HG03066 (cell line): ENCODE measurements around the gene CDPF1.

ENCODE experiments used
- ATAC-seq: cut with Tn5 transposase; IDR thresholded peaks from one replicate; pipeline ENCODE4 v1.9.1; 2021; ENCODE audit warnings: low read depth; ENCODE audit not compliant: unreplicated experiment

The CDPF1 gene

DNA sequence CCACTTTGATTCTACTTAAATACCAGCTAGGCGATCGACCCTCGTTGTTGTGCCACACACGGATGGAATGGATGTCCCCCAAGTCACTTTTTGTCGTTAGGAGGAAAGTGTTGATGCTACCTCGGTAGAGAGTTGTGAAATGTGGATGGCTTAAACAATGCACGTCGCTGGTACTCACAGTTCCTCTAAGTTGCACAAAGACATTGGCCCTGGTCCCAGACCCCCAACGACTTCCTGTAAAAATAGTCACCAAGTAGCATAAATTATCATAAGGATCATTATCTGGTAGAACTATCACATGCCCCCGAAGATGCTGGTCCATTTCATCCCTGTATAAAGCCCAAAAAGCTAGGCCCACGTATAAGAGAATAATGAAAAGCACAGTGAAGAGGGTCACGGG lies 9.3 kb upstream of the CDPF1 start:
- no peak for ATAC-seq

- no peak for ATAC-seq
Observed at GRCh38 chr22:46256358-46256958, 6.4 kb upstream of the CDPF1 start.

- no peak for ATAC-seq
Observed at GRCh38 chr22:46251816-46252380, 1.8 kb upstream of the CDPF1 start.

DNA sequence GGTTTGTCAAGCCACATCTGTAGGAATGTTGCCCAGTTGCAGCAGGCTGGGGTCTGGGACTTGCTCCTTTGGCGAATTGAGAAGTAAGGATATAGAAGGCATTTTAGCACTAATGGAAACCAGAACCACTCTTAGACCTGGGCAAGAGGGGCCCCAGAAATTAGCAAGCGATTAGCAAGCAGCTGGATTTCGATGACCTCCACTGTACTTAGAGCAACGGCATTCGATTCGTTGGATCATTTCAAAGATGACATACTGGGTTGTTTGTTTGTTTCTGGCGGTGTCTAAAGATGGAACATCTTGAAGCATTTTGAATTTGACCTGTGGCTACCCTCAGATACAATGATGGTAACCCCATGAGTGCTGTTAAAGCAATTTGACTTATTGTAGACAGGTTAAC lies 1.2 kb upstream of the CDPF1 start:
- no peak for ATAC-seq

- ATAC-seq: no peak
Observed at GRCh38 chr22:46250783-46251125, 661 bp upstream of the CDPF1 start.

GRCh38 chr22:46247443-46247975 lies 2.6 kb downstream of the CDPF1 start:
- no peak for ATAC-seq

DNA sequence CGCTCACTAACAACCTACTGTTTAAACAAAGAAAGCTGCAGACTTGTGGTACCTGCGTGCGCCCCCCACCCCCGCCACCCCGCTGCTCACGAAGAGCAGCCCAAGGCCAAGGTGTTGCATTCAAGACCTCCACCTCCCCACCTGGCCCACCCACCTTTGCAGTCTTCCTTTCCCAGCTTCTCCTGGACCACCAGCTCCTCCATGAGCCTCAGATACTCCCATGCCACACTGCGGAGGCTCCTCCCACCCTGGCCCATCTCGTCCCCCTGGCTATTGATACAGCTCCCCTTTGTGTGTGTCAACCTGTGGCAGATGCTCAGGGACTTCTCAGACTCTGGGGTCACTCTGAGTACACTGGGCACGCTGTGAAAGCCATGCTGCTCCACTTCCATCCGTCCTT lies 3.9 kb downstream of the CDPF1 start:
- no peak for ATAC-seq

DNA sequence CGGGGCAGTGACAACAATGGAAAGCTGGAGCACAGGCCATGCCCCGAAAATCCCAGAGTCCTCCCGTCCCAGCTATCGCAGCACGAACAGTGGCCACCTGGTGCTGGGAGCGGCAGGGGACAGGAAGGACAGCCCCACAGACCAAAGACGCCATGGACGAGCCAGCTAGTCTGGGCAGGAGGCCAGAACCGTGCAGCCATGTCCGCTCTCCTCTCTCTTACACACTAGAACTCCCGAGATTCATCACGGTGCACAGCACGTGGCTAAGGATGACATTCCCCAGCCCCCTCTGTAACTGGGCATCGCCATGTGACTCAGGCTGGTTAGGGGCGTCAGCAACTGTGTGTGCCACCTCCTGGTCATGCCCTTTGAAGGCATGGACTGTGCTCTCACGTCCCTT lies 4.6 kb downstream of the CDPF1 start:
- no peak for ATAC-seq

GRCh38 chr22:46244771-46245170 lies 5.3 kb downstream of the CDPF1 start:
- no peak for ATAC-seq

DNA sequence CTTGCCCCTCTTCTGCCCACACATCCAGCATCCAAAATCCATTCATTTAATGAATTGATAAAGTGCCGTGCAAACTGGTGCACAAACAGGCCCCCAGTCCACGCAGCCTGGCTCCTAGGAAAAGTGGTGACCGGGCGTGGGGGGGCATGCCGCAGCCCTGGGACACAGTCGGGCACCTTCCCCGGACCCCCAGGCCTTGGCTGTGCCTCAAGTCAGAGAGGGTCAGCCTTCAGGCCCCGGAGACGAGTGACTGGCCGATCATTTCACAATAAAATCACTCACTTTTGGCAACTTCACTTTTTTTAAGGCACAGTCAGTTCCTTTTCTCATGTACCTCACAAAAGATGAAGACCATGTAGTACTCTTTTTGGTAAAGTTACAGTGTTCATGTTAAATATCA lies 8.0 kb downstream of the CDPF1 start:
- no peak for ATAC-seq

GRCh38 chr22:46241396-46242007 lies 8.6 kb downstream of the CDPF1 start:
- no peak for ATAC-seq

DNA sequence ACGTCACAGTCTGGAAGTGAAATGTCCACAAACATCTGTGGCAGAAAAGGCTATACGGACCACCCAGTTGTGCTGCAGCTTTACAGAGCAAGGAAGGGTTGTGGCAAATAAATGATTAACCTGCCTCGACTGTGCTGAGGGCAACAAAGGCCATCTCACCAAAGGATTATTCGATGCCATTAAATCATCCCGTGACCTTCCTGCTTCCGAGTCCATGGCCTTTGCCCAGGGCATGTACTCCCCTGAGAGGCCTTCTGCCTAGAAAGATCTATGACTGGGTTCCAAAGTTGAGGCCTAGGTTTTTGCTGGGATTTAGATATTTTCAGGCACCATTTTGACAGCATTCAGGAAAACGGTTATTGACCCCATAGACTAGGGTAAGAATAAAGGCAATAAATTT lies 9.2 kb downstream of the CDPF1 start:
- ATAC-seq: no peak

DNA sequence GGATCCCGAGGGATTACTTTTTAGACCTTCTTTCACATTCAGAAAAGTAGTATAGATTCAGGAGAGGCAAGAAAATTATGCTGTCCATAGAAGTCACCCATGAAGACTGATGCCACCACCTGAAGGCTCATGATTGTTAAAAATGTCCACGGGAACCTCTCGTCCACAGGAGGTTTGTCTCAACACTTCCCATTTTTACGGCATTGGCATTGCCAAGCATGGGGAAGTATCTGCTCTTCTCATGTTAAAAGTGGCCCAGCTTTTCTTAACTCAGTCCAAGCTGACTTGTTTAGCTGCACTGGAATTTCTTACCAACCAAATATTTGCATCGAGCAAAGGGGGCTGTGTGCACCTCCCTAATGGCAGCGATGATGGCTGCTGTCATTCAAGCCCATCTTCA lies 9.6 kb downstream of the CDPF1 start:
- ATAC-seq: no peak

GRCh38 chr22:46240073-46240472 lies 10.0 kb downstream of the CDPF1 start:
- no peak for ATAC-seq

- ATAC-seq: no peak
Observed at GRCh38 chr22:46239261-46240048, 10.6 kb downstream of the CDPF1 start.

DNA sequence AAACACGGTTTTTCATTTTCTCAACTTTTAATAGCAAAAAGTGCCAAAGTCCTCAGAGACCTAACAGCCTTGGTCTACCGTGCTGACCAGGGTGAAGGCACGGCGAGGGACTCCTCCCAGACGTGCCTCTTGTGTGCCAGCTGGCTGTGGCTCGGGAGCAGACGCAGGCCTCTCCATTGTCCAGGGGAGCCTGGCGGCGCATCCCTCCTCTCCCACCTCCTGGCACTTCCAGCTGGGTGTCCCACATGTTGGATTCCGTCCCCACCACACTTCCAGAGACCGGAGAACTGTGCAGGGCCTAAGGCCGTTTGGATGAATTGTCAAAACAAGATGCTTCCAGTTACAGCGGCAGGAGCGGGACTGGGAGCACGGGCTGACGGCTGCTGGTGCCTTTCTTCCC lies 11.6 kb downstream of the CDPF1 start:
- ATAC-seq: no peak

DNA sequence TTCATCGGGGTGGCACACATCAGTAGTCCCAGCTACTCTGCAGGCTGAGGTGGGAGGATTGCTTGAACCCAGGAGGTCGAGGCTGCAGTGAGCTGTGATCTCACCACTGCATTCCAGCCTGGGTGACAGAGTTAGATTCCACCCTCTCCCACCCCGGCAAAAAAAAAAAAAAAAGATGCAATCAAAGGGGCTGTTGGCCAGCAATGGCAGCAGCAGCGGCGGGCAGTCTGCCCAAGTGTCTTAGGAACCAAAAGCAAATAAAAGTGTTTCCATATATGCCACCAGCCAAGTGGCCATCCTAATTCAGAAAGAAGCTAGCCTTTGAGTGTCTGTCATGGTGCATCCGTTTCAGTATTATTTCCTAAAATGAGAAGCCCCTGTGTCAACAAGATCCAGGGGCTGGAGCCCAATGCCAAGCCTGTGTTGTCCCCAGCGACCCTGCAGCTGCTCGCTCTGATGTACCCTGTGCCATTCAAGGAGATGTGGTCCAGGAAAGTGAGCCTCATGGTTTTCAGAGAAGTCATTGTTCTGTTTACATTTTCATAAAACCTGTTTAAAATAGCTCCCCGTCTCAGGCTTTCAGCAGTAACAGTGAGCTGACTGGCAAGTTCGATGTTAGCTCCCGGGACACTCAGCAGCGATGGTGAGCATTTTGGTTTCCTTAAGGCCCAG lies 12.5 kb downstream of the CDPF1 start:
- ATAC-seq: no peak

DNA sequence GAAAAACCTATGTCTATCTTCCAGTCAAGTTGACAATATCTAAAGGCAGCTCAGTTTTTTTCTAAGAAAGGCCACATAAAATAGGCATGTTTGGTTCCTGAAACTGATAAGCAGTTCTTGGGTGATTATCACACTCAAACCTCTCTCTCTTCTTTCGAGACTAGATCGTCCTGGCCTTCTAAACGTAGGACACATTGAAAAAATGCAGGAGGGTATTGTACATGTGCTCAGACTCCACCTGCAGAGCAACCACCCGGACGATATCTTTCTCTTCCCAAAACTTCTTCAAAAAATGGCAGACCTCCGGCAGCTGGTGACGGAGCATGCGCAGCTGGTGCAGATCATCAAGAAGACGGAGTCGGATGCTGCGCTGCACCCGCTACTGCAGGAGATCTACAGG lies 15.1 kb downstream of the CDPF1 start:
- no peak for ATAC-seq

DNA sequence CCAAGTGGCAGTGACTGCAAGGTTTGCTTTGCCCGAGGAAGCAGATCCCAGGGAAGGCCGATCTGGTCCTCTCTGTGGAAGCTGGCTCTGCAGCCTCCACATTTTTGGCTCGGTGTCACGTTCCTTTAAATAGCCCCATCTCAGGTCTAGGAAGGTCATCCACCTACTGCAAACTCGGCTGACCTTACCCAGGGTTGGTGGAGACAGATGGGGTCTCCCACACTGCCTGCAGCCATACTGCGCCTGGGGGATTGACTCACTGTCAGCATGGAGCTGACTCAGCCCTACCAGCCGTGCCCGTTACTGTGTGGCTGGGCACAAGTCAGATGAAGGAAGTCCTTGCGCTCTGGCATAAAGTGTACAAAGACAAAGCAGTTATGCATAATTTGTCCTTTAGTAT lies 16.9 kb downstream of the CDPF1 start:
- no peak for ATAC-seq

- no peak for ATAC-seq
Observed at GRCh38 chr22:46230262-46230901, 19.7 kb downstream of the CDPF1 start.

GRCh38 chr22:46229701-46230100 lies 20.4 kb downstream of the CDPF1 start:
- ATAC-seq: no peak
